PC-9 (cell line): Measurements from ENCODE around the gene UPK1B. TPM values are rescaled to one million over a fixed set of nuclear protein-coding genes. Genes with fewer than 3 reads are reported as not detected.

Experiments used
- BruUV-seq: library from RNA; stranded (reverse); fragments of 400-500 nt; replicated peaks from 2 replicates; lab custom pipeline; 2021; lab: Mats Ljungman, UMichigan
- CTCF ChIA-PET: fragments of 300-600 bp; sonication (Branson Sonifier 250); formaldehyde crosslinking; loops from one replicate; lab custom pipeline; 2022; ENCODE audit warnings: antibody characterized with exemption; lab: Charles Lee
- POLR2A ChIA-PET: fragments of 300-600 bp; sonication (Branson Sonifier 250); formaldehyde crosslinking; loops from one replicate; lab custom pipeline; 2022; ENCODE audit warnings: antibody characterized with exemption; ENCODE audit not compliant: unreplicated experiment; lab: Charles Lee
- DNase-seq, 2 experiments: peaks; one replicate each; pipeline versions ENCODE4 v3.0.0 to v3.0.0-alpha.2; 2015 to 2022; ENCODE audit warnings: mixed read lengths in 1 of 2
- H2AFZ ChIP-seq: fragments of 200-600 bp; sonication (generic); 2 replicates; pipeline ENCODE4 v1.8.1; 2017; ENCODE audit warnings: antibody characterized with exemption
- H3F3A ChIP-seq: fragments of 200-600 bp; sonication (generic); 2 replicates; pipeline ENCODE4 v1.8.1; 2017; ENCODE audit warnings: antibody characterized with exemption, mild to moderate bottlenecking, low read depth; ENCODE audit not compliant: insufficient read depth
- H3K27ac ChIP-seq: fragments of 200-600 bp; sonication (generic); 2 replicates; pipeline ENCODE4 v1.6.1; 2016; ENCODE audit warnings: mixed run types
- H3K27me3 ChIP-seq: fragments of 200-600 bp; sonication (generic); 2 replicates; pipeline ENCODE4 v1.6.1; 2016; ENCODE audit warnings: low read depth, mixed run types; ENCODE audit not compliant: insufficient read depth
- H3K36me3 ChIP-seq: fragments of 200-600 bp; sonication (generic); 2 replicates; pipeline ENCODE4 v1.6.1; 2016; ENCODE audit warnings: low read depth, mixed run types
- H3K4me1 ChIP-seq: fragments of 200-600 bp; sonication (generic); replicated peaks from 2 replicates; pipeline ENCODE4 v1.6.1; 2016; ENCODE audit warnings: mixed run types; ENCODE audit not compliant: insufficient read depth
- H3K4me2 ChIP-seq: fragments of 200-600 bp; sonication (generic); 2 replicates; pipeline ENCODE4 v1.6.1; 2017; ENCODE audit warnings: mixed run types
- H3K4me3 ChIP-seq: fragments of 200-600 bp; sonication (generic); 2 replicates; pipeline ENCODE4 v1.6.1; 2016; ENCODE audit warnings: mixed run types
- H3K79me2 ChIP-seq: fragments of 200-600 bp; sonication (generic); 2 replicates; pipeline ENCODE4 v1.6.1; 2017; ENCODE audit warnings: low read depth, mixed run types
- H3K9me2 ChIP-seq: fragments of 200-600 bp; sonication (generic); 2 replicates; pipeline ENCODE4 v1.8.1; 2017; ENCODE audit warnings: mild to moderate bottlenecking; ENCODE audit not compliant: insufficient read depth
- H3K9me3 ChIP-seq: fragments of 200-600 bp; sonication (generic); 2 replicates; pipeline ENCODE4 v1.8.1; 2016; ENCODE audit warnings: low read depth; ENCODE audit not compliant: insufficient read depth
- H4K20me1 ChIP-seq: fragments of 200-600 bp; sonication (generic); 2 replicates; pipeline ENCODE4 v1.8.1; 2017; ENCODE audit not compliant: insufficient read depth
- CTCF ChIP-seq: fragments of 200-600 bp; sonication (generic); conservative IDR thresholded peaks from 2 replicates; pipeline ENCODE4 v1.6.1; 2017; ENCODE audit warnings: mixed run types, antibody characterized with exemption, mild to moderate bottlenecking, moderate library complexity
- EZH2 ChIP-seq: fragments of 200-600 bp; sonication (generic); IDR thresholded peaks from 2 replicates; pipeline ENCODE4 v1.8.0; 2017; ENCODE audit warnings: antibody characterized with exemption, low read depth
- intact Hi-C: fragments of 100-400 bp; cut with micrococcal nuclease; formaldehyde crosslinking; loops from one replicate; pipeline ENCODE4 v1.10.0; 2022; ENCODE audit not compliant: unreplicated experiment
- total RNA-seq: library from RNA; stranded (reverse); gene quantifications from 2 replicates; pipeline ENCODE4 v1.2.3, GENCODE V29; 2021

Gene UPK1B
- total RNA-seq, 1 experiment from 2014 or later = not detected

- no peaks in the 10 kb centered on the region for H3F3A ChIP-seq
- TF ChIP-seq EZH2 = no peak
- TF ChIP-seq CTCF = no peak
- H3K27ac ChIP-seq = no peak overlapping the region
- no peak overlapping the region for H3K4me3 ChIP-seq
- DNase-seq = no peak
- no peaks in the 10 kb centered on the region for H3K9me3 ChIP-seq
- CTCF ChIA-PET = no interaction called here
- H3K4me1 ChIP-seq = no peaks in the 10 kb centered on the region
- intact Hi-C loops = no loop called here
- POLR2A ChIA-PET = interaction anchor here (0.6 kb wide), 1 partner anchor 1503 kb away, joined by 5 read pairs; no protein-coding TSS in a partner anchor
- 0 out of 2 replicates have a peak, but pooled peaks cover 7% of the 10 kb centered on the region for H3K36me3 ChIP-seq
- no peak overlapping the region for H3K4me2 ChIP-seq
- BruUV-seq = TSS peak; percentile 19
- no peaks in the 10 kb centered on the region for H3K27me3 ChIP-seq
- no peaks in the 10 kb centered on the region for H3K79me2 ChIP-seq
- H3K9me2 ChIP-seq = no peaks in the 10 kb centered on the region
- no peaks in the 10 kb centered on the region for H4K20me1 ChIP-seq
- no peak overlapping the region for H2AFZ ChIP-seq
Observed at GRCh38 chr3:119211803-119212202, 38.4 kb downstream of the UPK1B start.

- H3K4me2 ChIP-seq = no peak overlapping the region
- intact Hi-C loops = no loop called here
- no peak for TF ChIP-seq EZH2
- TF ChIP-seq CTCF = no peak
- DNase-seq = no peak
- no TSS peak for BruUV-seq
- H3K9me2 ChIP-seq = no peaks in the 10 kb centered on the region
- no peak overlapping the region for H3K4me3 ChIP-seq
- H3K27me3 ChIP-seq = no peaks in the 10 kb centered on the region
- no peaks in the 10 kb centered on the region for H3K9me3 ChIP-seq
- no peaks in the 10 kb centered on the region for H3K4me1 ChIP-seq
- CTCF ChIA-PET = interaction anchor here (0.6 kb wide), 1 partner anchor 344 kb away, joined by 3 read pairs; no protein-coding TSS in a partner anchor
- no peaks in the 10 kb centered on the region for H4K20me1 ChIP-seq
- H3K27ac ChIP-seq = no peak overlapping the region
- POLR2A ChIA-PET = no interaction called here
- H3K79me2 ChIP-seq = no peaks in the 10 kb centered on the region
- H3K36me3 ChIP-seq = peaks cover 16% of the 10 kb centered on the region; the same call in 1 of the 2 replicates
- H2AFZ ChIP-seq = no peak overlapping the region
- H3F3A ChIP-seq = no peaks in the 10 kb centered on the region
Observed at GRCh38 chr3:119219069-119219468, 45.7 kb downstream of the UPK1B start.

- BruUV-seq = no TSS peak
- CTCF ChIA-PET = no interaction called here
- H3K36me3 ChIP-seq = peaks cover 20% of the 10 kb centered on the region; the same call in 1 of the 2 replicates
Observed at GRCh38 chr3:119220198-119220597, 46.8 kb downstream of the UPK1B start.

More at GRCh38 chr3:119220198-119220597, 46.8 kb downstream of the UPK1B start:
- no peak overlapping the region for H3K4me3 ChIP-seq
- TF ChIP-seq CTCF (no peak), EZH2 (no peak)
- H3K27me3 ChIP-seq = no peaks in the 10 kb centered on the region
- H2AFZ ChIP-seq = no peak overlapping the region
- no peak for DNase-seq
- H3K4me2 ChIP-seq = no peak overlapping the region
- H3K4me1 ChIP-seq = no peaks in the 10 kb centered on the region
- H3K79me2 ChIP-seq = no peaks in the 10 kb centered on the region
- no peaks in the 10 kb centered on the region for H3K9me2 ChIP-seq
- H3K27ac ChIP-seq = no peak overlapping the region
- H4K20me1 ChIP-seq = no peaks in the 10 kb centered on the region
- intact Hi-C loops = no loop called here
- H3K9me3 ChIP-seq = no peaks in the 10 kb centered on the region
- H3F3A ChIP-seq = no peaks in the 10 kb centered on the region
- POLR2A ChIA-PET = no interaction called here
